Sigmoid colon (tissue), 4 donors: ENCODE data around the gene SLC35G3.

ENCODE experiments used
- CTCF ChIP-seq, 4 experiments: fragments of 450-650 bp in 3 of 4; fragments of 200-600 bp in 1 of 4; IDR thresholded peaks; one replicate each; pipeline ENCODE4 v1.5.1; 2016 to 2019; ENCODE audit warnings: antibody characterized with exemption in 4 of 4, mild to moderate bottlenecking in 3 of 4, moderate library complexity in 2 of 4
- EP300 ChIP-seq, 4 donors: sonication (generic); formaldehyde crosslinking; IDR thresholded peaks; one replicate each; pipeline ENCODE4 v1.6.1; 2017; ENCODE audit warnings: antibody characterized with exemption in 4 of 4
- POLR2A ChIP-seq, 2 donors: fragments of 450-650 bp; IDR thresholded peaks; one replicate each; pipeline ENCODE4 v1.6.1; 2016; ENCODE audit warnings: antibody characterized with exemption in 2 of 2, mild to moderate bottlenecking in 2 of 2, moderate library complexity in 2 of 2

- TF ChIP-seq CTCF (IDR thresholded peaks at IDR 0.05) (no peak), POLR2A (IDR thresholded peaks at IDR 0.05) (no peak), EP300 (IDR thresholded peaks at IDR 0.05) (no peak)
Measured at GRCh38 chr17:35161281-35161761, 32.9 kb downstream of the SLC35G3 start.
